HG02610 (cell line): ENCODE measurements around the gene SLC25A30.

ENCODE experiments used
- ATAC-seq: cut with Tn5 transposase; IDR thresholded peaks from one replicate; pipeline ENCODE4 v1.9.1; 2021; ENCODE audit warnings: mild to moderate bottlenecking, moderate library complexity; ENCODE audit not compliant: unreplicated experiment

The SLC25A30 gene

GRCh38 chr13:45417790-45418534 lies at the start of gene SLC25A30:
SLC25A30 (minus strand) TSS chr13:45418373; CDS start chr13:45411425, 6,948 bp downstream.
- ATAC-seq = peak; percentile 95

- ATAC-seq = no peak
These were observed 48.2 kb upstream of the SLC25A30 start for GRCh38 chr13:45466359-45466758.

- peak; percentile 93 for ATAC-seq
These were observed 46.7 kb upstream of the SLC25A30 start, which contains the start of gene COG3 for GRCh38 chr13:45464687-45465453. COG3 (plus strand) TSS chr13:45464939; CDS start chr13:45465037, 98 bp downstream.

- ATAC-seq = no peak
These were observed 46.0 kb upstream of the SLC25A30 start for GRCh38 chr13:45464141-45464686.

GRCh38 chr13:45456196-45456972 lies 38.2 kb upstream of the SLC25A30 start:
- ATAC-seq = no peak

- ATAC-seq = no peak
These were observed 36.0 kb upstream of the SLC25A30 start for GRCh38 chr13:45454204-45454603.

- ATAC-seq = no peak
These were observed 33.1 kb upstream of the SLC25A30 start for GRCh38 chr13:45451282-45451681.

GRCh38 chr13:45448965-45449559 lies 30.9 kb upstream of the SLC25A30 start:
- ATAC-seq = no peak

GRCh38 chr13:45447050-45447661 lies 29.0 kb upstream of the SLC25A30 start:
- ATAC-seq = no peak

- ATAC-seq = no peak
These were observed 28.0 kb upstream of the SLC25A30 start for GRCh38 chr13:45446181-45446580.

GRCh38 chr13:45445053-45445452 lies 26.9 kb upstream of the SLC25A30 start:
- ATAC-seq = no peak

- peak; percentile 92 for ATAC-seq
These were observed 23.5 kb upstream of the SLC25A30 start for GRCh38 chr13:45441633-45442032.

- no peak for ATAC-seq
These were observed 21.7 kb upstream of the SLC25A30 start for GRCh38 chr13:45439781-45440462.

GRCh38 chr13:45439008-45439407 lies 20.8 kb upstream of the SLC25A30 start:
- no peak for ATAC-seq

- ATAC-seq = no peak
These were observed 19.8 kb upstream of the SLC25A30 start for GRCh38 chr13:45437947-45438346.

- ATAC-seq = no peak
These were observed 18.8 kb upstream of the SLC25A30 start for GRCh38 chr13:45436953-45437352.

GRCh38 chr13:45436332-45436731 lies 18.2 kb upstream of the SLC25A30 start:
- ATAC-seq = no peak

GRCh38 chr13:45434556-45435371 lies 16.6 kb upstream of the SLC25A30 start:
- ATAC-seq = no peak

- ATAC-seq = no peak
These were observed 15.2 kb upstream of the SLC25A30 start for GRCh38 chr13:45433381-45433790.
